ENCODE data around the gene GYPC. TPM values are rescaled to one million over a fixed set of nuclear protein-coding genes. Genes with fewer than 3 reads are reported as not detected.
A peak's percentile ranks its signal among the peaks of the same experiment; 100 is the strongest.

Gene GYPC
- total RNA-seq, 1 donor from 2014 or later: 377 TPM

DNA sequence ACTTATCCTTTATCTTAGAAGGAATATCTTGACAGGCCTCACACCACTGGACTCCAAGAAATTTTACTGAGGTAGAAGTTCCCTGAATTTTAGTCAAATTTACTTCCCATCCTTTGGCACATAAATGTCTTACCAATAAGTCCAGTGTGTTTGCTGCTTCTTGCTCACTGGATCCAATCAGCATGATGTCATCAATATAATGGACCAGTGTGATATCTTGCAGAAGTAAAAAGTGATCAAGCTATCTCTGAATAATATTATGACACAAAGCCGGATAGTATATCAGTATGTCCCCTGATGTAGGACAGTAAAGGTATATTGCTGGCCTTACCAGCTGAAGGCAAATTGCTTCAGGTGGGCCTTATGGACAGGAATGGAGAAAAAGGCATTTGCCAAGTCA is 6.9 kb upstream of the GYPC start:
- no peak for DNase-seq (ENCODE audit: low read depth in 2 of 2)

- no peak for DNase-seq (ENCODE audit: low read depth in 2 of 2)
Measured at GRCh38 chr2:126650994-126651393, 5.0 kb upstream of the GYPC start.

DNA sequence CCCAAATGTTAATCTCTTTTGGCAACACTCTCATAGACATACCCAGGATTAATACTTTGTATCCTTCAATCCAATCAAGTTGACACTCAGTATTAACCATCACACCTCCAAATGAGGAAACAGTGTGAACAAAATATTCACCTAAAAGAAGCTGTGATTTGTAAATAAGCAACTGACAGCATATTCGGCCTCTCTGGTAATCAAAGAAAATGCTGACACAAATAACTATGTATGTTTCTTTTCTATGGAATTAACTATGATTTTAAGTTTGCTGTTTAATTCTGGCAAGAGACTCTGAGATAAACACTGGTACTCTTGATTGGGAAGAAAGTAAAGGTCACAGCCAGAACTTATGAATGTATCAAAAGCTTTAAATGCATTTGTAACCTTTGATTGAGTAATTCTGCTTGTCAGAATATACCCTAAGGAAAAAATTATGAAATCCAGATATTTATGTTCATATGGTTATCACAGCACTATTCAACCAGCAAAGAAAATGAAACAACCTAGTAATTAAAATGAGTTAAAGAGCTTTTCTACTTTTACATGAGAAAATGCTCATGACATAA is 3.6 kb upstream of the GYPC start:
- DNase-seq (ENCODE audit: low read depth in 2 of 2): no peak

GRCh38 chr2:126653109-126653508 is 2.8 kb upstream of the GYPC start:
- no peak for DNase-seq (ENCODE audit: low read depth in 2 of 2)

- DNase-seq (ENCODE audit: low read depth in 2 of 2): no peak
Measured at GRCh38 chr2:126653761-126654160, 2.2 kb upstream of the GYPC start.

GRCh38 chr2:126655051-126655450 is 907 bp upstream of the GYPC start:
- DNase-seq (ENCODE audit: low read depth in 2 of 2): peak; percentile 40 to 63

GRCh38 chr2:126656431-126657147 is 631 bp downstream of the GYPC start:
- peak in 1 of 2 donors; percentile 48 for DNase-seq (ENCODE audit: low read depth in 2 of 2)

DNA sequence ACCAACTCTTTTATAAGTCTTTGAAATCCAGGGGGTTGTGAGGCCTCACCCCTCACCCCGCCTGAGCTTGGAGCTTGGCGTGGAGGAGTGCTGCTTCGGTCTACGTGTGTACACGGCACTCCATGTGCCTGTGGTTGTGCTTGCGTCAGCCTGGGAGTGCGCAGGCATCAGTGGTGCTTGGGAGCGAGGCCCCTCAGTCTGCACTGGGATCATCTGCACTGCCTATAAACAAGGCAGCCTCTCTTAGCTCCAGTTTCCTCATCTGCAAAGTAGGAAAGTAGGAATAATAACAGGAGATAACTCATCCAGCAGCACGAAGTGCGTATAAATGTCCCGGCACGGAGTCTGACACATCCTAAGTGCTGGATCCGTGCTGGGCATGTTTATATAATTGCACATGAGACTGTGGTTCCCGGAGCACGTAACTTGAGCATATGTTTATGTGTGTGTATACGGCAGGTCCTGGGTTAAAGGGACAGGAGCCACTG is 1.2 kb downstream of the GYPC start:
- DNase-seq (ENCODE audit: low read depth in 2 of 2): peak; percentile 40 to 87

- peak; percentile 88 to 98 for DNase-seq (ENCODE audit: low read depth in 2 of 2)
Measured at GRCh38 chr2:126657636-126658318, 1.8 kb downstream of the GYPC start.

DNA sequence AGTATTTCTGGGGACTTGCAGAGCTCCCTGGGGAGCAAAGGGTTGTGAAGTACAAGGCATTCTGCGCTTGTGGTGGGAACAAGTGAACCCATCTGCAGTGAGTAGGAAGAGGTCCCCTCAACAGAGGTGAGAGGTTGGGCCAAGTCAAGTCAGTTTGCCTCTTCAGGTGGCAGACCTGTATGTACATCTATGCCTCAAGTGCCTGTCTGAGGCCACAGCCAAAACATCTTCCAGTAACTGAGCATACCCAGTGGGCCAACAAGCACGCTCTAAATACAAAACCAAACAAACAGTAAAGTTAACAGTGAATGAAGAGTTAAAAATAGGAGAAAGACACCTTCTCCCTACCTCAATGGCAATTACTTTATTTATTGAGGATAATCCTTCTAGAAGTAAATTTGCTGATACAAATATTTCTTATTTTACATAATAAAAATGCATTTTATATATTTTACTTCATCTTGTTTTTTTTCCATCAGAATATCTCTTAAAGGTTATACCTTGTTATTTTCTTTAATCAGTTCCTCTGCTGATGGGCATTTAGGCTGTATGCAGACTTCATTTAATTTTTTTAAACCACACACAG is 2.5 kb downstream of the GYPC start:
- no peak for DNase-seq (ENCODE audit: low read depth in 2 of 2)

DNA sequence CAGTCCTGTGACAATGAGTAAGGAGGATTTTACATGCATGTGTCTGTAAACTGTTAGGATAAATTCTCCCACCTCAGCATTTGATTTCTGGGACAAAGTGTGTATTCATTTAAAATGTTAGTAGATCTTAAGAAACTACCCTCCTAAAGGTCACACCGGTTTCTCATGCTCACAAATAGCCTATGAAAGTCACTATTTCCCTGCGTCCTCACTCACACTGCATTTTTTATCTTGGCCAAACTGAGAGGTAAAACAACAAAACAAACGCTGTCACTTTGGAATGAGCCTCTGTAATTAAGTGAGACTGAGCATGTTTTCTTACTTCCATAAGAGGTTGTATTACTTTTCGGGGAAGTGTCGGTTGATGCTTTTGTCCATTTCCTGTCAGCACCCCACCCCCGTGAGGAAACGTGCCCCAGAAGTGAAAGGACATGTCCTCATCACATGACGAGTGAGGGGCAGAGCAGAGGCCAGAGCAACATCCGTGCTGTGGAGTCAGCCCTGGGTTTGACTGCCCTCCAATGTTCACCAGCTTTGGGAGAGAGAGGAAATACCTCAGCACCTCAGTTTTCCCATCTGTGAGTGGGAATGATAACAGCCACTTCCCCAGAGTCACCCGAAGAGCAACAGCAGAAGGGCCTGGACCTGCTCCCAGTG is 3.1 kb downstream of the GYPC start:
- DNase-seq (ENCODE audit: low read depth in 2 of 2): peak; percentile 70 to 76

DNA sequence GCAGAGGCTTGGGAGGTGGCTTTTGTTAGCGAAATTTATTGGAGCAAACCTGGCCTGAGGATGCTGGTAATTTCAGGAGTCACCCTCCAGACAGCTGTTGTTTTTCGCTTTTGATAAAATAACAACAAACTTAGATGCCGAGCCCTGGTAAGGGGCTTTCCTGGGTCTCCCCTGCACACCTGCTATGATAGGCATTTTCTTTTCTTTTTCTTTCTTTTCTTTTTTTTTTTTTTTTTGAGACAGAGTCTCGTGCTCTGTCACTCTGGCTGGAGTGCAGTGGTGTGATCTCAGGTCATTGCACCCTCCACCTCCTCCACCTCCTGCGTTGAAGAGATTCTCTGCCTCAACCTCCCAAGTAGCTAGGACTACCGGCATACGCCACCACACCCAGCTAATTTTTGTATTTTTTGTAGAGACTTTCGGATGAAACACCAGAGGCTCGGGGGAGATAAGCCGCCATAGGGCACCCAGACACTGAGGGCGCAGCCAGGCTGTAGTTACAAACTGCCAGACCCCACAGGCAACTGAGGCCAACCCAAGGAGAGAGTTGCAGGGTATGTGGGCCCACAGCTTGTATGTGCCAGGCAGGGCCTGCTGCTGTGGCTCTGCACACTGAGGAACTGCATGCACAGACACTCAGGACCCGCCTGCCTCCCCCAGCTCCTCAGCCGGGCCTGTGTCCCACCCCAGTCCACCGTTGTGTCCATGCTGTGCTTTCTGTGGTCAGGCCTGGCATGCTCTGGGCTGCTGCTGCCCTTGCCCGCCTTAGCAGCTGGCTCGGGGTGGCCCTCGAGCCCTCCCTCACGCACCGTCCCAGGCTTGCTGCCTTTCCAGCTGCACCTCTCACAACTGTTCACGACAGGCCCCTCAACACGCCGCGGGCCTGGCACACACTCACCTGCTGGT is 3.9 kb downstream of the GYPC start:
- no peak for DNase-seq (ENCODE audit: low read depth in 2 of 2)

- DNase-seq (ENCODE audit: low read depth in 2 of 2): no peak
Measured at GRCh38 chr2:126660971-126661370, 5.0 kb downstream of the GYPC start.

DNA sequence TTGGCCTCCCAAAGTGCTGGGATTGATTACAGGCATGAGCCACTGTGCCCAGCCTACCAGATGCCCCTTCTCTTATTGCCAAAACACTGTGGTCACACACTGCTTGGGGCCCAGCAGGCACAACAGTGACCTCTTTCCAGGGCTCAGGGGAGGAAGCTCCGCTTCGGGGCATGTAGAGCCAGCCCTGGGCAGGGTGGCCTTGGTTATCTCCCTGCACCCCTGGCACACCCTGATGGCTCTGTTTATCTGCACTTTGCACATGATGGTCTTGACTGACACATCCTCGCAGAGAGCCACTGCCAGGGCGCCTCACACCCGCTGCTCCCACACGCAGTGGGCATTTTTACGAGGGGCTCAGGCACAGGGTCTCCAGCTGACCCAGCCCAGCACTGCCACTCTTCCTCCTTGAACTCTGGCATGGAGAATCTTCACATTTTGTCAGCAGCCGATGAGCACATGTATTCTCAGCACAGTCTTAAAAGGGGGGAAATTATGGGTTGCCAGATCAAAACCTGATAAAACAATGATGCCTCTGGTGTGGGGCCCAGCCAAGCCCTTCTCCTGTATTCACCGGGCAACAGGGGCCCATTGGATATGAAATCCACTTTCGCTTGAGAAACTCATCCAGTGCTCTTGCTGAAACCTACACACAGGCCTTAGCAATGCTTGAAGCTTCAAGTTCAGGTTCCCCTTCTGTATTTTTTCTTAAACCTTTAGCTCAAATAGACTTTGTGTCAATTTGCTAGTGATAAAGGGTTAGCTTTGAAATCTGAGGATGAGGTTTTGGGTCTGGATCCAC is 5.9 kb downstream of the GYPC start:
- DNase-seq (ENCODE audit: low read depth in 2 of 2): no peak

DNA sequence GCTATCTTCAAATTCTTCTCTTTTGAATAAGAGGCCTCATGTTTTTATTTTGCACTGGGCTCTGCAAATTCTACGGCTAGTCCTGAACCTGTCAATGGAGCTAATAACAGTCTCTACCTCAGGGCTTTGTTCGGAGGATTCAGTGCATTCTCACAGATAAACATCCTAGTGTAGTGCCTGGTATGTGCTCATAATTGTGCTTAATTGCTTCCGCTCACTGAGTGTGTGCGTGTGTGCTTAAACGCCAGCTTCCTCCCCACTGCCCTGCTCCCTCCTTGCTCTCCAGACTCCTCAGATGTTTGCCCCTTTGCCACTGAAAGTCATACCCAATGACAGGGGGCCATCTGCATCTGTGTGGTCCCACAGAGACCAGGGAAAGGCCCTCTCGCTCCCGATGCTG is 6.7 kb downstream of the GYPC start:
- DNase-seq (ENCODE audit: low read depth in 2 of 2): peak in 1 of 2 donors; percentile 47

- no peak for DNase-seq (ENCODE audit: low read depth in 2 of 2)
Measured at GRCh38 chr2:126663184-126663963, 7.4 kb downstream of the GYPC start.

- DNase-seq (ENCODE audit: low read depth in 2 of 2): no peak
Measured at GRCh38 chr2:126664234-126664633, 8.3 kb downstream of the GYPC start.

GRCh38 chr2:126664639-126665038 is 8.7 kb downstream of the GYPC start:
- no peak for DNase-seq (ENCODE audit: low read depth in 2 of 2)

GRCh38 chr2:126665483-126665882 is 9.5 kb downstream of the GYPC start:
- DNase-seq (ENCODE audit: low read depth in 2 of 2): no peak

All from dermis microvascular lymphatic vessel endothelial cell (primary cell).